ENCODE data around the gene LRSAM1.

- TF ChIP-seq TCF4 (CRISPR knock-in tag; IDR thresholded peaks at IDR 0.05; ENCODE audit: borderline replicate concordance) (no peak), OSR1 (CRISPR knock-in tag; IDR thresholded peaks at IDR 0.05) (no peak), PATZ1 (CRISPR knock-in tag; IDR thresholded peaks at IDR 0.05; ENCODE audit: borderline replicate concordance) (no peak), SNAI2 (CRISPR knock-in tag; IDR thresholded peaks at IDR 0.05) (no peak), CREB5 (CRISPR knock-in tag; IDR thresholded peaks at IDR 0.05; ENCODE audit: low read depth) (no peak), ARNTL (CRISPR knock-in tag; IDR thresholded peaks at IDR 0.05; ENCODE audit: borderline replicate concordance, low read depth) (no peak), ESRRG (CRISPR knock-in tag; IDR thresholded peaks at IDR 0.05) (no peak), ZFP3 (CRISPR knock-in tag; IDR thresholded peaks at IDR 0.05) (no peak)
Measured at GRCh38 chr9:127525401-127526188, 74.3 kb downstream of the LRSAM1 start.

Data from SK-N-SH treated with all-trans-retinoic acid at 6 μM for 48 hours (cell line).